Esophagus muscularis mucosa (tissue), 4 donors: Measurements from ENCODE around the gene MVB12B. TPM values are rescaled to one million over a fixed set of nuclear protein-coding genes. Genes with fewer than 3 reads are reported as not detected.
"Not testable (repeated sequence)": the region's sequence is repeated elsewhere in the genome, so short reads cannot be mapped to it uniquely, and the experiment has no call there.

ENCODE experiments used
- DNase-seq: peaks from one replicate; pipeline ENCODE4 v3.0.0-alpha.2; 2017; ENCODE audit errors: extremely low spot score
- H3K27ac ChIP-seq, 4 donors: fragments of 200-600 bp; sonication (generic); replicated peaks in 1 of 4; 1 replicate in 3 of 4; 2 replicates in 1 of 4; pipeline ENCODE4 v1.5.1; 2016 to 2019; ENCODE audit warnings: mild to moderate bottlenecking in 1 of 4
- H3K27me3 ChIP-seq, 4 donors: fragments of 200-600 bp; sonication (generic); one replicate each; pipeline versions ENCODE4 v1.5.1 to v1.6.0; 2016 to 2019
- H3K36me3 ChIP-seq, 4 donors: fragments of 200-600 bp; sonication (generic); one replicate each; pipeline ENCODE4 v1.5.1; 2016 to 2019
- H3K4me1 ChIP-seq, 4 donors: fragments of 200-600 bp; sonication (generic); one replicate each; pipeline ENCODE4 v1.5.1; 2016 to 2019
- H3K4me3 ChIP-seq, 4 donors: fragments of 200-600 bp; sonication (generic); 1 replicate in 2 of 4; 2 replicates in 2 of 4; pipeline ENCODE4 v1.5.1; 2016 to 2019; ENCODE audit warnings: mild to moderate bottlenecking in 4 of 4, moderate library complexity in 1 of 4
- H3K9me3 ChIP-seq, 4 donors: fragments of 200-600 bp; sonication (generic); 1 replicate in 3 of 4; 2 replicates in 1 of 4; pipeline ENCODE4 v1.5.1; 2016 to 2019
- CTCF ChIP-seq, 3 experiments: fragments of 200-600 bp in 2 of 3; fragments of 450-650 bp in 1 of 3; sonication (generic) in 2 of 3; IDR thresholded peaks; one replicate each; pipeline ENCODE4 v1.5.1; 2017 to 2019; ENCODE audit warnings: antibody characterized with exemption in 3 of 3, mild to moderate bottlenecking in 2 of 3, moderate library complexity in 1 of 3
- EP300 ChIP-seq: sonication (generic); formaldehyde crosslinking; IDR thresholded peaks from one replicate; pipeline ENCODE4 v1.6.1; 2017; ENCODE audit warnings: antibody characterized with exemption
- POLR2A ChIP-seq: fragments of 450-650 bp; IDR thresholded peaks from one replicate; pipeline ENCODE4 v1.6.1; 2017; ENCODE audit warnings: antibody characterized with exemption, moderate library complexity, mild to moderate bottlenecking, low read depth
- POLR2AphosphoS5 ChIP-seq, 2 donors: sonication (generic); formaldehyde crosslinking; IDR thresholded peaks; one replicate each; pipeline ENCODE4 v1.6.1; 2017; ENCODE audit warnings: antibody characterized with exemption in 2 of 2
- WGBS: methylation state at CpG from one replicate; pipeline ENCODE4 v1.1.5; 2018; 5-methylcytosine and 5-hydroxymethylcytosine counted together
- intact Hi-C: fragments of 100-400 bp; cut with DNase I; formaldehyde crosslinking; loops from one replicate; pipeline ENCODE4 v1.15.1; 2023
- total RNA-seq, 4 donors: library from RNA; depleted of rRNA; stranded (reverse); fragments of >200 nt; gene quantifications; one replicate each; pipeline versions ENCODE4 v1.1.0 to v1.2.1, GENCODE V29; 2016

The MVB12B gene
- 10 to 100 TPM; 14.1 to 25.0 (median 18.4) TPM for total RNA-seq

DNA sequence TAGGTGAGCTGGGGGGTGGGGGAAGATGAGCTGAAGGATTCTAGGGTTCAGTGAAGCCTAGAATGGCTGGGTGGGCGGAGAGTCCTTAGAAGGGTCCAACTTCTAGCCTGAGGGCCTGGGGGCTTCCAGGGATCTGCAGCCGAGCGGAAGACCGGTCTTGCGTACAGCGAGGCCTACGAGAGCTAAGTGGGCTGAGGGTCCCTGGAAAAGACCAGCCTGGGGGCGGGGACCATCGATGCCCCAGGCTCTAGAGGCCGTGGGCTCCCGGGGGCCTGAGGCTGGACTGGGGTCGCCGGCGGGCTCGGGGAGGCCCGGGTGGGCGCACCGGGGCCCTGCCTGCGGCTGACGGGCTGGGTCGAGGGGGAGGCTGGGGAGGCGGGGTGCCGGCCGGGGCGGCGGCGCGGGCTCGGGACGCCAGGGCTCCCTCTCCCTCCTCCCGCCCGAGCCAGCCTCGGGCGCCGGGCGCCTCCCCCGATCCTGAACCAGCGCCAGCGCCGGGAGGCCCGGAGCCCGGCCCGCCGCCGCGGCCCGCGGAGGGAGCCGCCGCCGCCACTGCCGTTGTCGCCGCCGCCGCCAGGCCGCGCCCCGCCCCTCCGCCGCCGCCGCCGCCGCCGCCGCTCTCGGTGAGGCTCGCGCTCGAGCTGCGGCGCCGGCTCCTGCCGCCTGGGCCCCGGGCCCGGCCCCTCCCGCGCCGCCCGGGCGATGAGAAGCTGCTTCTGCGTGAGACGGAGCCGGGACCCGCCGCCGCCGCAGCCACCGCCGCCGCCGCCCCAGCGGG, at the start of gene MVB12B:
Gene MVB12B, plus strand, starts transcription at position 602 of the 778 bp plus-strand sequence. Its CDS starts 101 bp downstream, at position 703.
- DNase-seq: no peak
- intact Hi-C loops: no loop called here
- H3K4me1 ChIP-seq: peaks cover 12 to 46% (median 38%) of the 10 kb centered on the region in 4 donors

GRCh38 chr9:126283799-126284465, 42.7 kb upstream of the MVB12B start:
- Histone ChIP-seq H3K4me1 (no peaks in the 10 kb centered on the region), H3K36me3 (no peaks in the 10 kb centered on the region), H3K9me3 (peaks cover 0 to 11% (median 6%) of the 10 kb centered on the region in 4 donors), H3K4me3 (no peak overlapping the region), H3K27me3 (no peaks in the 10 kb centered on the region), H3K27ac (no peak overlapping the region)
- 93% methylated on average over 7 of the region's 9 CpGs for WGBS
- TF ChIP-seq EP300 (no peak), POLR2AphosphoS5 (IDR thresholded peaks at IDR 0.05) (no peak)
- DNase-seq: peak; percentile 88
- intact Hi-C loops: no loop called here

More for the DNA sequence above, at the start of gene MVB12B:
- Histone ChIP-seq H3K36me3 (no peaks in the 10 kb centered on the region), H3K27ac (peak within 1 kb of the TSS; percentile 86 to 91 (median 90)), H3K27me3 (no peaks in the 10 kb centered on the region), H3K4me3 (peak within 1 kb of the TSS; percentile 70 to 76 (median 72)), H3K9me3 (peaks cover 0 to 15% (median 3%) of the 10 kb centered on the region in 4 donors)
- no peak for TF ChIP-seq POLR2AphosphoS5 (IDR thresholded peaks at IDR 0.05)
- TF ChIP-seq CTCF (IDR thresholded peaks at IDR 0.05): no peak
- TF ChIP-seq POLR2A: no peak
- no peak for TF ChIP-seq EP300
- 5% methylated on average over 33 of the region's 94 CpGs for WGBS

DNA sequence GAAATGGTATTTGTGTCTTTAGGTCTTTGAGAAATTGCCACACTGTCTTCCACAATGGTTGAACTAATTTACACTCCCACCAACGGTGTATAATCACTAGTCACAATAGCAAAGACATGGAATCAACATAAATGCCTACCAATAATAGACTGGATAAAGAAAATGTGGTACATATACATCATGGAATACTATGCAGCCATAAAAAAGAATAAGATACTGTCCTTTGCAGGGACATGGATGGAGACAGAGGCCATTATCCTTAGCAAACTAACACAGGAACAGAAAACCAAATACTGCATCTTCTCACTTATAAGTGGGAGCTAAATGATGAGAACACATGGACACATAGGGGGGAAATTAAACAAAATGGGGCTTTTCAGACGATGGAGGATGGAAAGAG, 41.0 kb upstream of the MVB12B start:
- H3K4me1 ChIP-seq, H3K9me3 ChIP-seq, DNase-seq, intact Hi-C loops, H3K27me3 ChIP-seq, H3K36me3 ChIP-seq, H3K27ac ChIP-seq, H3K4me3 ChIP-seq: not testable (repeated sequence)
- WGBS: 84% methylated on average over 2 of the region's 2 CpGs

DNA sequence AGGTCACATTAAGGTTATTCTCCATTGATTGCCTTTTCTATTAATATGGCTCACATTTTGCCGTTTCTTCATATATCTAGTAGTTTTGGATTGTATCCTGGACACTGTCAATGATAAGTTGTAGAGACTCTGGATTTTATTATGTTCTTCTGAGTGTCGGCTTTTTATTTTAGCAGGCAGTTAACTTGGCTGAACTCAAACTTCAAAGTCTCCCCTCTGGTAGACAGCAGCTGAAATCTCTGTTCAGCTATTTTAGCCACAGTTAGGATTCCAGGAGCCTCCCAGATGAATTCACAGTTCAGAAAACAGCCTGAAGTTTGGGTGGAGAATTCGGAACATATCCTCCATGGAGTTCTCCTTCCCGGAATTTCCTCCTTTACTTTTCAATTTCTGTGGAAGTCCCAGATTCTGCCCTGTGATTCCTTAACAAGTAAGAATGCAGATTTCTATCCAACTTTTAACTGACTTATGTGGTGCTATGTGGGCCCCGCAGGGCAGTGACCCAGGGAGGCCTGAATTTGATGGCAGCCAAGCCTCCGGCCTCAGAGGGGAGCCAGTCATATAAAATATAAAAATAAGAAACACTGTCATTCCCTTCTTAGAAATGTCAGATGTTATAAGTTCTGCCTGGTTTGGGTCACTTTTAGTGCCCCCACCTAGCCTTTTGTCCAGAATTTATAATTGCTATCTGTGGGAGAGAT, 39.3 kb upstream of the MVB12B start:
- peak; percentile 79 for DNase-seq
- Histone ChIP-seq H3K9me3 (no peaks in the 10 kb centered on the region), H3K27me3 (no peaks in the 10 kb centered on the region), H3K36me3 (no peaks in the 10 kb centered on the region), H3K27ac (no peak overlapping the region), H3K4me1 (no peaks in the 10 kb centered on the region), H3K4me3 (no peak overlapping the region)
- intact Hi-C loops: no loop called here
- WGBS: 85% methylated on average over 6 of the region's 6 CpGs
- TF ChIP-seq CTCF (IDR thresholded peaks at IDR 0.05): no peak
- no peak for TF ChIP-seq POLR2AphosphoS5 (IDR thresholded peaks at IDR 0.05)
- no peak for TF ChIP-seq POLR2A
- TF ChIP-seq EP300: no peak

DNA sequence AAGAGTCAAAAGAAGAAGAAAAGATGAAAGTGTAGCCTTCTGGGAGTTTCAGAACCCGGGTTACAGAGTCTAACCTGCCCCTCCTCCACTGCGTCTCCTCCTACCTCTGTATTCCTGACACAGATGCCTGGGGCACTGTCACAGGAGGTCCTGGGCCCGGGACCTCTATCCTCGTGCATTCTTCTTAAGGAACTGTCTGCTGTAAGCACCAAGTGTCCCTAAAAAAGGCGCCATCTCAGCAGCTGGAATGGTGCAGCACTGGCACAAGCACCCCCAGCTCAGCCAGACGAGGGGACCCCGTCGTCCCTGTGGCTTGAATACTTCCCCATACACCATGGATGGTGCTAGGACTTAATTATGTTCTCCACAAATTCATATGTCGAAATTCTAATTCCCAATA, 35.8 kb upstream of the MVB12B start:
- intact Hi-C loops: no loop called here
- Histone ChIP-seq H3K36me3 (no peaks in the 10 kb centered on the region), H3K27ac (no peak overlapping the region), H3K4me1 (no peaks in the 10 kb centered on the region), H3K4me3 (no peak overlapping the region), H3K27me3 (peaks cover 0 to 25% (median 0%) of the 10 kb centered on the region in 4 donors), H3K9me3 (no peaks in the 10 kb centered on the region)
- no peak for DNase-seq
- no peak for TF ChIP-seq POLR2A
- TF ChIP-seq CTCF (IDR thresholded peaks at IDR 0.05): no peak
- no peak for TF ChIP-seq EP300
- no peak for TF ChIP-seq POLR2AphosphoS5 (IDR thresholded peaks at IDR 0.05)
- WGBS: 71% methylated on average over 9 of the region's 9 CpGs
